ENCODE measurements around the gene WDR26. TPM values are rescaled to one million over a fixed set of nuclear protein-coding genes. Genes with fewer than 3 reads are reported as not detected.

WDR26 gene
- total and polyA plus RNA-seq, 4 donors, result 20.2 to 94.7 (median 57.5) TPM

GRCh38 chr1:224378855-224379631, 55.6 kb downstream of the WDR26 start:
- intact Hi-C loops (cut with DNase I), result no loop called here
- WGBS, 2 donors, result 92 to 97% methylated on average over 7 of the region's 7 CpGs
- H3K4me3 ChIP-seq (ENCODE audit: low read length in 2 of 2), result no peak overlapping the region
- no peaks in the 10 kb centered on the region for H3K27me3 ChIP-seq (ENCODE audit: control insufficient read depth in 1 of 2, insufficient read depth in 2 of 2, low read length in 1 of 2)
- H3K9me3 ChIP-seq (ENCODE audit: control insufficient read depth, low read length), result no peaks in the 10 kb centered on the region
- no peak overlapping the region for H3K27ac ChIP-seq (ENCODE audit: low read depth in 1 of 2, low read length in 2 of 2)
- peaks cover 0 to 4% of the 10 kb centered on the region in 2 donors for H3K4me1 ChIP-seq (ENCODE audit: control insufficient read depth in 1 of 2, insufficient read depth in 2 of 2, low read length in 2 of 2)
- no peak for ATAC-seq (ENCODE audit: low FRiP score)
- no peak for DNase-seq
- peaks cover 0 to 2% of the 10 kb centered on the region in 2 donors for H3K36me3 ChIP-seq (ENCODE audit: control insufficient read depth in 1 of 2, insufficient read depth in 2 of 2, low read length in 1 of 2)

GRCh38 chr1:224377676-224378006, 57.0 kb downstream of the WDR26 start:
- Histone ChIP-seq H3K27ac (ENCODE audit: low read depth in 1 of 2, low read length in 2 of 2) (no peak overlapping the region), H3K4me1 (ENCODE audit: control insufficient read depth in 1 of 2, insufficient read depth in 2 of 2, low read length in 2 of 2) (peaks cover 0 to 4% of the 10 kb centered on the region in 2 donors), H3K36me3 (ENCODE audit: control insufficient read depth in 1 of 2, insufficient read depth in 2 of 2, low read length in 1 of 2) (peaks cover 0 to 2% of the 10 kb centered on the region in 2 donors), H3K27me3 (ENCODE audit: control insufficient read depth in 1 of 2, insufficient read depth in 2 of 2, low read length in 1 of 2) (no peaks in the 10 kb centered on the region), H3K9me3 (ENCODE audit: control insufficient read depth, low read length) (no peaks in the 10 kb centered on the region), H3K4me3 (ENCODE audit: low read length in 2 of 2) (no peak overlapping the region)
- no peak for DNase-seq
- ATAC-seq (ENCODE audit: low FRiP score), result no peak
- WGBS, 2 donors, result 48 to 60% methylated on average over 2 of the region's 2 CpGs
- intact Hi-C loops (cut with DNase I), result no loop called here

GRCh38 chr1:224375059-224375458, 59.5 kb downstream of the WDR26 start:
- 72 to 73% methylated on average over 3 of the region's 3 CpGs for WGBS, 2 donors
- no peak overlapping the region for H3K4me3 ChIP-seq (ENCODE audit: low read length in 2 of 2)
- DNase-seq, result no peak
- ATAC-seq (ENCODE audit: low FRiP score), result no peak
- intact Hi-C loops (cut with DNase I), result no loop called here
- H3K27ac ChIP-seq (ENCODE audit: low read depth in 1 of 2, low read length in 2 of 2), result no peak overlapping the region
- H3K27me3 ChIP-seq (ENCODE audit: control insufficient read depth in 1 of 2, insufficient read depth in 2 of 2, low read length in 1 of 2), result no peaks in the 10 kb centered on the region
- H3K36me3 ChIP-seq (ENCODE audit: control insufficient read depth in 1 of 2, insufficient read depth in 2 of 2, low read length in 1 of 2), result peaks cover 0 to 2% of the 10 kb centered on the region in 2 donors
- H3K4me1 ChIP-seq (ENCODE audit: control insufficient read depth in 1 of 2, insufficient read depth in 2 of 2, low read length in 2 of 2), result peaks cover 0 to 4% of the 10 kb centered on the region in 2 donors
- H3K9me3 ChIP-seq (ENCODE audit: control insufficient read depth, low read length), result no peaks in the 10 kb centered on the region

- Histone ChIP-seq H3K4me3 (ENCODE audit: low read length in 2 of 2) (no peak overlapping the region), H3K4me1 (ENCODE audit: control insufficient read depth in 1 of 2, insufficient read depth in 2 of 2, low read length in 2 of 2) (peaks cover 0 to 4% of the 10 kb centered on the region in 2 donors), H3K9me3 (ENCODE audit: control insufficient read depth, low read length) (no peaks in the 10 kb centered on the region), H3K27ac (ENCODE audit: low read depth in 1 of 2, low read length in 2 of 2) (no peak overlapping the region), H3K36me3 (ENCODE audit: control insufficient read depth in 1 of 2, insufficient read depth in 2 of 2, low read length in 1 of 2) (peaks cover 0 to 5% of the 10 kb centered on the region in 2 donors), H3K27me3 (ENCODE audit: control insufficient read depth in 1 of 2, insufficient read depth in 2 of 2, low read length in 1 of 2) (no peaks in the 10 kb centered on the region)
- no peak for DNase-seq
- no peak for ATAC-seq (ENCODE audit: low FRiP score)
- WGBS, 2 donors, result 92 to 93% methylated on average over 5 of the region's 5 CpGs
- intact Hi-C loops (cut with DNase I), result no loop called here
These were observed 61.5 kb downstream of the WDR26 start for GRCh38 chr1:224373008-224373590.

- ATAC-seq (ENCODE audit: low FRiP score), result no peak
- H3K36me3 ChIP-seq (ENCODE audit: control insufficient read depth in 1 of 2, insufficient read depth in 2 of 2, low read length in 1 of 2), result peaks cover 0 to 3% of the 10 kb centered on the region in 2 donors
- intact Hi-C loops (cut with DNase I), result no loop called here
- no peaks in the 10 kb centered on the region for H3K4me1 ChIP-seq (ENCODE audit: control insufficient read depth in 1 of 2, insufficient read depth in 2 of 2, low read length in 2 of 2)
- no peak for DNase-seq
- H3K27me3 ChIP-seq (ENCODE audit: control insufficient read depth in 1 of 2, insufficient read depth in 2 of 2, low read length in 1 of 2), result no peaks in the 10 kb centered on the region
- H3K4me3 ChIP-seq (ENCODE audit: low read length in 2 of 2), result no peak overlapping the region
- no peaks in the 10 kb centered on the region for H3K9me3 ChIP-seq (ENCODE audit: control insufficient read depth, low read length)
- 80 to 92% methylated on average over 5 of the region's 5 CpGs for WGBS, 2 donors
- H3K27ac ChIP-seq (ENCODE audit: low read depth in 1 of 2, low read length in 2 of 2), result no peak overlapping the region
These were observed 66.2 kb downstream of the WDR26 start for GRCh38 chr1:224368409-224368808.

- Histone ChIP-seq H3K27ac (ENCODE audit: low read depth in 1 of 2, low read length in 2 of 2) (no peak overlapping the region), H3K4me1 (ENCODE audit: control insufficient read depth in 1 of 2, insufficient read depth in 2 of 2, low read length in 2 of 2) (peaks cover 0 to 4% of the 10 kb centered on the region in 2 donors), H3K9me3 (ENCODE audit: control insufficient read depth, low read length) (no peaks in the 10 kb centered on the region), H3K27me3 (ENCODE audit: control insufficient read depth in 1 of 2, insufficient read depth in 2 of 2, low read length in 1 of 2) (no peaks in the 10 kb centered on the region), H3K36me3 (ENCODE audit: control insufficient read depth in 1 of 2, insufficient read depth in 2 of 2, low read length in 1 of 2) (no peaks in the 10 kb centered on the region), H3K4me3 (ENCODE audit: low read length in 2 of 2) (no peak overlapping the region)
- DNase-seq (no peak), ATAC-seq (ENCODE audit: low FRiP score) (no peak)
- WGBS, 2 donors, result 73 to 74% methylated on average over 3 of the region's 3 CpGs
- intact Hi-C loops (cut with DNase I), result loop anchor here in 1 of 2 donors (5.0 kb wide), 1 partner anchor 98 kb away; no protein-coding TSS in a partner anchor
These were observed 75.4 kb downstream of the WDR26 start for GRCh38 chr1:224359207-224359606.

- ATAC-seq (ENCODE audit: low FRiP score) (no peak), DNase-seq (no peak)
- intact Hi-C loops (cut with DNase I), result loop anchor here in 1 of 2 donors (5.0 kb wide), 1 partner anchor 99 kb away; no protein-coding TSS in a partner anchor
- Histone ChIP-seq H3K4me3 (ENCODE audit: low read length in 2 of 2) (no peak overlapping the region), H3K9me3 (ENCODE audit: control insufficient read depth, low read length) (no peaks in the 10 kb centered on the region), H3K27ac (ENCODE audit: low read depth in 1 of 2, low read length in 2 of 2) (peak overlapping the region in 1 of 2 donors; percentile 33), H3K27me3 (ENCODE audit: control insufficient read depth in 1 of 2, insufficient read depth in 2 of 2, low read length in 1 of 2) (no peaks in the 10 kb centered on the region), H3K4me1 (ENCODE audit: control insufficient read depth in 1 of 2, insufficient read depth in 2 of 2, low read length in 2 of 2) (peaks cover 0 to 4% of the 10 kb centered on the region in 2 donors), H3K36me3 (ENCODE audit: control insufficient read depth in 1 of 2, insufficient read depth in 2 of 2, low read length in 1 of 2) (no peaks in the 10 kb centered on the region)
- WGBS, 2 donors, result 37 to 43% methylated on average over 4 of the region's 4 CpGs
These were observed 76.4 kb downstream of the WDR26 start for GRCh38 chr1:224358237-224358636.

GRCh38 chr1:224357626-224358124, 76.9 kb downstream of the WDR26 start:
- peaks cover 0 to 4% of the 10 kb centered on the region in 2 donors for H3K4me1 ChIP-seq (ENCODE audit: control insufficient read depth in 1 of 2, insufficient read depth in 2 of 2, low read length in 2 of 2)
- DNase-seq (no peak), ATAC-seq (ENCODE audit: low FRiP score) (no peak)
- WGBS, 2 donors, result 17 to 20% methylated on average over 9 of the region's 9 CpGs
- no peaks in the 10 kb centered on the region for H3K27me3 ChIP-seq (ENCODE audit: control insufficient read depth in 1 of 2, insufficient read depth in 2 of 2, low read length in 1 of 2)
- intact Hi-C loops (cut with DNase I), result loop anchor here in 1 of 2 donors (5.0 kb wide), 1 partner anchor 100 kb away; no protein-coding TSS in a partner anchor
- H3K4me3 ChIP-seq (ENCODE audit: low read length in 2 of 2), result peak overlapping the region; percentile 3 to 61
- H3K36me3 ChIP-seq (ENCODE audit: control insufficient read depth in 1 of 2, insufficient read depth in 2 of 2, low read length in 1 of 2), result no peaks in the 10 kb centered on the region
- H3K27ac ChIP-seq (ENCODE audit: low read depth in 1 of 2, low read length in 2 of 2), result peak overlapping the region in 1 of 2 donors; percentile 45
- no peaks in the 10 kb centered on the region for H3K9me3 ChIP-seq (ENCODE audit: control insufficient read depth, low read length)

Data from aorta (tissue), 5 donors.